HEK293 (cell line): Measurements from ENCODE around the gene NDRG4.
A peak's percentile ranks its signal among the peaks of the same experiment; 100 is the strongest.

Experiments
- GLI4 ChIP-seq: fragments of 450-650 bp; formaldehyde crosslinking; IDR thresholded peaks from 2 replicates; pipeline ENCODE4 v1.5.1; 2016; ENCODE audit warnings: missing biosample characterization, missing genetic modification characterization
- IKZF3 ChIP-seq: fragments of 450-650 bp; IDR thresholded peaks from 2 replicates; pipeline ENCODE4 v1.5.0; 2018; ENCODE audit warnings: missing biosample characterization, mild to moderate bottlenecking, missing genetic modification characterization, moderate library complexity
- PRDM10 ChIP-seq: fragments of 450-650 bp; formaldehyde crosslinking; IDR thresholded peaks from 2 replicates; pipeline ENCODE4 v1.5.1; 2016; ENCODE audit warnings: missing biosample characterization, missing genetic modification characterization
- REST ChIP-seq: fragments of 450-650 bp; formaldehyde crosslinking; IDR thresholded peaks from 2 replicates; pipeline ENCODE4 v1.5.1; 2016; ENCODE audit warnings: missing biosample characterization, missing genetic modification characterization
- SCRT1 ChIP-seq: fragments of 450-650 bp; formaldehyde crosslinking; IDR thresholded peaks from 2 replicates; pipeline ENCODE4 v1.5.1; 2016; ENCODE audit warnings: missing biosample characterization, missing genetic modification characterization, borderline replicate concordance
- YY2 ChIP-seq: fragments of 450-650 bp; formaldehyde crosslinking; IDR thresholded peaks from 2 replicates; pipeline ENCODE4 v1.5.1; 2016; ENCODE audit warnings: missing biosample characterization, missing genetic modification characterization
- ZFP41 ChIP-seq: fragments of 450-650 bp; formaldehyde crosslinking; IDR thresholded peaks from 2 replicates; pipeline ENCODE4 v1.5.1; 2016; ENCODE audit warnings: missing biosample characterization, missing genetic modification characterization, borderline replicate concordance
- ZNF112 ChIP-seq: fragments of 450-650 bp; formaldehyde crosslinking; IDR thresholded peaks from 2 replicates; pipeline ENCODE4 v1.5.0; 2017; ENCODE audit warnings: missing biosample characterization, missing genetic modification characterization
- ZNF140 ChIP-seq: fragments of 450-650 bp; formaldehyde crosslinking; IDR thresholded peaks from 2 replicates; pipeline ENCODE4 v1.5.1; 2016; ENCODE audit warnings: missing biosample characterization, missing genetic modification characterization
- ZNF16 ChIP-seq: fragments of 450-650 bp; formaldehyde crosslinking; IDR thresholded peaks from 2 replicates; pipeline ENCODE4 v1.5.1; 2016; ENCODE audit warnings: low read depth, missing biosample characterization, missing genetic modification characterization
- ZNF169 ChIP-seq: fragments of 450-650 bp; formaldehyde crosslinking; IDR thresholded peaks from 2 replicates; pipeline ENCODE4 v1.5.1; 2016; ENCODE audit warnings: missing biosample characterization, missing genetic modification characterization
- ZNF174 ChIP-seq: fragments of 450-650 bp; formaldehyde crosslinking; IDR thresholded peaks from 2 replicates; pipeline ENCODE4 v1.5.0; 2017; ENCODE audit warnings: missing biosample characterization, mild to moderate bottlenecking, missing genetic modification characterization
- ZNF2 ChIP-seq: fragments of 450-650 bp; formaldehyde crosslinking; IDR thresholded peaks from 2 replicates; pipeline ENCODE4 v1.5.1; 2016; ENCODE audit warnings: missing biosample characterization, missing genetic modification characterization
- ZNF366 ChIP-seq: fragments of 450-650 bp; formaldehyde crosslinking; conservative IDR thresholded peaks from 2 replicates; pipeline ENCODE4 v1.5.1; 2016; ENCODE audit warnings: missing biosample characterization, missing genetic modification characterization
- ZNF501 ChIP-seq: fragments of 450-650 bp; formaldehyde crosslinking; IDR thresholded peaks from 2 replicates; pipeline ENCODE4 v1.5.1; 2016; ENCODE audit warnings: missing biosample characterization, missing genetic modification characterization
- ZNF521 ChIP-seq: fragments of 450-650 bp; formaldehyde crosslinking; IDR thresholded peaks from 2 replicates; pipeline ENCODE4 v1.5.1; 2017; ENCODE audit warnings: missing biosample characterization, mild to moderate bottlenecking, missing genetic modification characterization
- ZNF530 ChIP-seq: fragments of 450-650 bp; formaldehyde crosslinking; IDR thresholded peaks from 2 replicates; pipeline ENCODE4 v1.5.1; 2016; ENCODE audit warnings: low read depth, missing biosample characterization, missing genetic modification characterization
- ZNF571 ChIP-seq: fragments of 450-650 bp; formaldehyde crosslinking; IDR thresholded peaks from 2 replicates; pipeline ENCODE4 v1.5.0; 2017; ENCODE audit warnings: missing biosample characterization, missing genetic modification characterization
- ZNF639 ChIP-seq: fragments of 450-650 bp; formaldehyde crosslinking; IDR thresholded peaks from 2 replicates; pipeline ENCODE4 v1.5.1; 2016; ENCODE audit warnings: missing biosample characterization, missing genetic modification characterization
- ZNF791 ChIP-seq: fragments of 450-650 bp; formaldehyde crosslinking; IDR thresholded peaks from 2 replicates; pipeline ENCODE4 v1.5.1; 2016; ENCODE audit warnings: missing biosample characterization, missing genetic modification characterization
- ZNF792 ChIP-seq: fragments of 450-650 bp; formaldehyde crosslinking; IDR thresholded peaks from 2 replicates; pipeline ENCODE4 v1.5.1; 2016; ENCODE audit warnings: missing biosample characterization, missing genetic modification characterization
- TF ChIP-seq, protein P1 (sequence below): fragments of 450-650 bp; formaldehyde crosslinking; IDR thresholded peaks from 2 replicates; pipeline ENCODE4 v1.5.1; 2017; ENCODE audit warnings: missing biosample characterization, missing genetic modification characterization
- TF ChIP-seq, protein P2 (sequence below): fragments of 450-650 bp; formaldehyde crosslinking; IDR thresholded peaks from 2 replicates; pipeline ENCODE4 v1.5.1; 2016; ENCODE audit warnings: missing biosample characterization, missing genetic modification characterization
- TF ChIP-seq, protein P3 (sequence below): fragments of 450-650 bp; formaldehyde crosslinking; IDR thresholded peaks from 2 replicates; pipeline ENCODE4 v1.5.1; 2016; ENCODE audit warnings: missing biosample characterization, missing genetic modification characterization, borderline replicate concordance

NDRG4 gene

DNA sequence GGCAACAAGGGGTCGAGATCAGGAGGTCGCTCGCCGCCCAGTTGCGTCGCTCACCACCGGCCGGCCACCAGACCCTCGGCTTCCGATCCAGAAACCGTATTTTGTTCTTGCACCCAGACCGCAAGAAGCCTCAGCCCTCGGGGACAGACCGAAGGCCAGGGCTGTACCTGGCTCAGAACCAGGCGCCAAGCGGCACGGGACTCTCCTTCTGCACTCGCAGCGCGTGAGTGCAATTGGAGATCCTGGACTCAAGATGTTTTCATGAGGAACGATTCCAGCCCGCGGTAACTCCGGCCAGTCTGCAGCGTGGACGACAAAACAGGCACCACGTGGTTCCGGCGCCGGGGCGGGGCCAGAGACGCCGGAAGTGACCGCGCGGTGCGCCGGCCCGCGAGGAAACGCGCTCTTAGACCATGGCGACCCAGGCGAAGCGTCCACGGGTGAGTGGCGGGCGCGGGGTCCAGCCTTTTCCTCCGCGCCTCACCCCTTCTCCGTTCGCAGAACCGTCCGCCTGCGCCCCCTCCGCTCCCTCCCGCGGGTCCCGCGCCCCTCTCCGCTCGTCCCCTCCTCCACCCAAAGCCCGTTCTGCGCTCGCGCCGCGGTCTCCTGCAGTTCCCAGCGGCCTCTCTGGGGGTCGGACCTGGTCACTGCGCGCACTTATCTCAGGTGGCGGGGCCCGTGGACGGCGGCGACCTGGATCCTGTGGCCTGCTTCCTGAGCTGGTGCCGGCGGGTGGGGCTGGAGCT, 15.4 kb downstream of the NDRG4 start, which contains the start of gene SETD6 (continued):
- TF ChIP-seq ZNF639 (tag by site-specific recombination) (no peak), ZNF791 (tag by site-specific recombination) (no peak), ZNF530 (no peak), IKZF3 (tag by site-specific recombination) (no peak), ZFP41 (tag by site-specific recombination) (no peak), ZNF792 (tag by site-specific recombination) (0 out of 2 replicates have a peak, but pooled peaks have one; percentile 40), GLI4 (tag by site-specific recombination) (no peak), ZNF571 (tag by site-specific recombination) (no peak), ZNF16 (tag by site-specific recombination) (no peak), ZNF501 (tag by site-specific recombination) (0 out of 2 replicates have a peak, but pooled peaks have one; percentile 49), ZNF521 (tag by site-specific recombination) (no peak), REST (tag by site-specific recombination) (peak; percentile 9; the same call in 1 of the 2 replicates), ZNF2 (tag by site-specific recombination) (peak; percentile 69; the same call in 1 of the 2 replicates), ZNF366 (tag by site-specific recombination) (peak; percentile 53), PRDM10 (tag by site-specific recombination) (peak; percentile 57), YY2 (tag by site-specific recombination) (peak; percentile 81), ZNF140 (tag by site-specific recombination) (no peak), ZNF174 (tag by site-specific recombination) (no peak), SCRT1 (tag by site-specific recombination) (no peak), ZNF112 (tag by site-specific recombination) (no peak), ZNF169 (tag by site-specific recombination) (no peak)
- TF ChIP-seq, protein P1, sequence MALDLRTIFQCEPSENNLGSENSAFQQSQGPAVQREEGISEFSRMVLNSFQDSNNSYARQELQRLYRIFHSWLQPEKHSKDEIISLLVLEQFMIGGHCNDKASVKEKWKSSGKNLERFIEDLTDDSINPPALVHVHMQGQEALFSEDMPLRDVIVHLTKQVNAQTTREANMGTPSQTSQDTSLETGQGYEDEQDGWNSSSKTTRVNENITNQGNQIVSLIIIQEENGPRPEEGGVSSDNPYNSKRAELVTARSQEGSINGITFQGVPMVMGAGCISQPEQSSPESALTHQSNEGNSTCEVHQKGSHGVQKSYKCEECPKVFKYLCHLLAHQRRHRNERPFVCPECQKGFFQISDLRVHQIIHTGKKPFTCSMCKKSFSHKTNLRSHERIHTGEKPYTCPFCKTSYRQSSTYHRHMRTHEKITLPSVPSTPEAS (tag by site-specific recombination), result no peak
- TF ChIP-seq, protein P2, sequence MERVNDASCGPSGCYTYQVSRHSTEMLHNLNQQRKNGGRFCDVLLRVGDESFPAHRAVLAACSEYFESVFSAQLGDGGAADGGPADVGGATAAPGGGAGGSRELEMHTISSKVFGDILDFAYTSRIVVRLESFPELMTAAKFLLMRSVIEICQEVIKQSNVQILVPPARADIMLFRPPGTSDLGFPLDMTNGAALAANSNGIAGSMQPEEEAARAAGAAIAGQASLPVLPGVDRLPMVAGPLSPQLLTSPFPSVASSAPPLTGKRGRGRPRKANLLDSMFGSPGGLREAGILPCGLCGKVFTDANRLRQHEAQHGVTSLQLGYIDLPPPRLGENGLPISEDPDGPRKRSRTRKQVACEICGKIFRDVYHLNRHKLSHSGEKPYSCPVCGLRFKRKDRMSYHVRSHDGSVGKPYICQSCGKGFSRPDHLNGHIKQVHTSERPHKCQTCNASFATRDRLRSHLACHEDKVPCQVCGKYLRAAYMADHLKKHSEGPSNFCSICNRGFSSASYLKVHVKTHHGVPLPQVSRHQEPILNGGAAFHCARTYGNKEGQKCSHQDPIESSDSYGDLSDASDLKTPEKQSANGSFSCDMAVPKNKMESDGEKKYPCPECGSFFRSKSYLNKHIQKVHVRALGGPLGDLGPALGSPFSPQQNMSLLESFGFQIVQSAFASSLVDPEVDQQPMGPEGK (tag by site-specific recombination), result peak; percentile 75
- TF ChIP-seq, protein P3, sequence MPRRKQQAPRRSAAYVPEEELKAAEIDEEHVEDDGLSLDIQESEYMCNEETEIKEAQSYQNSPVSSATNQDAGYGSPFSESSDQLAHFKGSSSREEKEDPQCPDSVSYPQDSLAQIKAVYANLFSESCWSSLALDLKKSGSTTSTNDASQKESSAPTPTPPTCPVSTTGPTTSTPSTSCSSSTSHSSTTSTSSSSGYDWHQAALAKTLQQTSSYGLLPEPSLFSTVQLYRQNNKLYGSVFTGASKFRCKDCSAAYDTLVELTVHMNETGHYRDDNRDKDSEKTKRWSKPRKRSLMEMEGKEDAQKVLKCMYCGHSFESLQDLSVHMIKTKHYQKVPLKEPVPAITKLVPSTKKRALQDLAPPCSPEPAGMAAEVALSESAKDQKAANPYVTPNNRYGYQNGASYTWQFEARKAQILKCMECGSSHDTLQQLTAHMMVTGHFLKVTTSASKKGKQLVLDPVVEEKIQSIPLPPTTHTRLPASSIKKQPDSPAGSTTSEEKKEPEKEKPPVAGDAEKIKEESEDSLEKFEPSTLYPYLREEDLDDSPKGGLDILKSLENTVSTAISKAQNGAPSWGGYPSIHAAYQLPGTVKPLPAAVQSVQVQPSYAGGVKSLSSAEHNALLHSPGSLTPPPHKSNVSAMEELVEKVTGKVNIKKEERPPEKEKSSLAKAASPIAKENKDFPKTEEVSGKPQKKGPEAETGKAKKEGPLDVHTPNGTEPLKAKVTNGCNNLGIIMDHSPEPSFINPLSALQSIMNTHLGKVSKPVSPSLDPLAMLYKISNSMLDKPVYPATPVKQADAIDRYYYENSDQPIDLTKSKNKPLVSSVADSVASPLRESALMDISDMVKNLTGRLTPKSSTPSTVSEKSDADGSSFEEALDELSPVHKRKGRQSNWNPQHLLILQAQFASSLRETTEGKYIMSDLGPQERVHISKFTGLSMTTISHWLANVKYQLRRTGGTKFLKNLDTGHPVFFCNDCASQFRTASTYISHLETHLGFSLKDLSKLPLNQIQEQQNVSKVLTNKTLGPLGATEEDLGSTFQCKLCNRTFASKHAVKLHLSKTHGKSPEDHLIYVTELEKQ, result no peak
